Lower leg skin (tissue), 3 donors: ENCODE data around the gene JOSD1.

Experiments
- CTCF ChIP-seq, 3 donors: fragments of 450-650 bp; IDR thresholded peaks; one replicate each; pipeline ENCODE4 v1.5.1; 2016; ENCODE audit warnings: antibody characterized with exemption in 3 of 3, mild to moderate bottlenecking in 3 of 3, moderate library complexity in 2 of 3
- POLR2A ChIP-seq, 2 donors: fragments of 450-650 bp; IDR thresholded peaks; one replicate each; pipeline ENCODE4 v1.6.1; 2016 to 2017; ENCODE audit warnings: antibody characterized with exemption in 2 of 2, mild to moderate bottlenecking in 1 of 2, moderate library complexity in 1 of 2

- TF ChIP-seq POLR2A (IDR thresholded peaks at IDR 0.05) (no peak), CTCF (IDR thresholded peaks at IDR 0.05) (no peak)
Observed at GRCh38 chr22:38707984-38708383, 7.2 kb upstream of the JOSD1 start.
